Brain pericyte (primary cell): Measurements from ENCODE around the gene PTPRN2.

ENCODE experiments used
- DNase-seq: peaks from one replicate; pipeline ENCODE4 v3.0.0-alpha.2; 2012; ENCODE audit warnings: low read depth, low spot score

PTPRN2 gene

GRCh38 chr7:157683747-157684156, 903.9 kb downstream of the PTPRN2 start:
- no peak for DNase-seq

GRCh38 chr7:157682946-157683746, 904.5 kb downstream of the PTPRN2 start:
- DNase-seq: no peak

GRCh38 chr7:157682064-157682945, 905.3 kb downstream of the PTPRN2 start:
- DNase-seq: no peak

- DNase-seq: no peak
Observed at GRCh38 chr7:157679607-157680006, 908.0 kb downstream of the PTPRN2 start.

DNA sequence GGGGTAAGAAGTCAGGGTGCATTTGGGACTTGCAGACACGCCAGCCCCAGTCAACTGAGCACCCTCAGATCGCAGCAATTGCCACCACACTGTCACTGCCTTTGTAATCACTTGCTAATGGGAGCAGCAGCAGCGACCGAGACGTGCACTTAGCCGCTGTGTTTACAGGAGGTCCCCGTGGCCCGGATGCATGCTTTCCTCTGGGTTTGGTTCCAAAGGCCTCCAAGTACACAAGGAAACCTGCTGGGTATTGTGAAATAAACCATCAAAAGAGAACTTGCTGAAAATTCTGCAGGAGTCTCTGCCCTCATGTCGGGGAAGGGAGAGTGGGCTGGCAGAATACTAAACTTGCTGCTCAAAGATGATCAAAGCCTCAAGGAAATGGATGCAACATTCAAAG, 909.1 kb downstream of the PTPRN2 start:
- DNase-seq: no peak

- no peak for DNase-seq
Observed at GRCh38 chr7:157676456-157677255, 911.0 kb downstream of the PTPRN2 start.

- no peak for DNase-seq
Observed at GRCh38 chr7:157676001-157676400, 911.6 kb downstream of the PTPRN2 start.

DNA sequence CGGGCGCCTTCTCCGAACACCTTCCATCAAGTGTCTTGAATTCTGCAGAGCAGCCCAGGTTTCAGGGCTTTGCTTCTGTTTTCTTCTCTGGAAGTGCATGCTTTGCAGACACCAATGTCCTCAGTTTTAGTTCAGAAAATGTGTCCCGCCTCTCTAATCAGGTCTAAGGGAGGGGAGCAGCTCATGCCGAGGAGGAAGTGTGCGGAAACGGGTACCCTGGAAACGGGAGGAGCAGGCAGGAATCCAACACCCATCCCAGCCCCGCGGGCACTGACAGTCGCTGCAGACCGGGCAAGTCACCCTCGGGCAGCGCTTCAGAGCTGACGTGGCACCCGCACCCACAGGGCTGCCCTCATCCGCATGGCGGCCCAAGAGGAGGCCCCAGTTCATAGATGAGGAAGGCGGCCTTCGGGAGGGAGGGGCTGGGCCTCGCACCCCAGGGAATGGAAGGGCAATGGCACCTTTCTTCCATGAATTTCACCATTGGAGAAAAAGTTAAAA, 912.1 kb downstream of the PTPRN2 start:
- no peak for DNase-seq

- no peak for DNase-seq
Observed at GRCh38 chr7:157674715-157675426, 912.8 kb downstream of the PTPRN2 start.

DNA sequence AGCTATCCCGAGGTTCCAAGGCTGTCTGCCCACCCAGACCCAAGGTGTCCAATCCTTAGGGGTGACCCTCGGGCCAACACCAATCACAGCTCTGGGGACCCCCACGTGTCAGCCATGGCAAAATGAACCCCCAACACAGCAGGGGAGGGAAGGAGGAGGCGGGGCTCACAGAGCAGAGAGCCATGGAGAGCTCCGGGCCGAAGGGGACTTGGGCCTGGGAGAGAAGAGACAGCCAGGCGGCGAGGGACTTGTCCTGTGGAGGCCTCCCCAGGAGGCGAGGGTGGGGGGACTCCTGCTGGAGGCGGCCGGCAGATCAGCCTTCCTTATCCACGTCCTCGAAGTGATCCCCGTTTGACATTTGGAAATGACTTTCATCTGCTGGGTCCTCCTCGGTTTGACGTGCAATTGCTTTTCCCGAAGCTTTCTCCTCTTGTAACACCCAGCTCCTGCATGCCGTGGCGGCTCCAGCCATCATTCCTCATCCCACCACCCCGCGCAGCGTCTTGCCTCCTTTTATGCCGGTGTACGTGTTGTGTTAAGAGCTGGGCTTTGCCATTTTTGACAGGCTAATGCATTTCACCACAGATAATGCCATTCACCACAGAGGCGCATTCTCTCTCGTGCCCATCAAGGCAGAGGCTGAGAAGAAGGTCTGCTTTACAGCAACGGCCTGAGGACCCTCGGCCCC, 913.5 kb downstream of the PTPRN2 start:
- no peak for DNase-seq

DNA sequence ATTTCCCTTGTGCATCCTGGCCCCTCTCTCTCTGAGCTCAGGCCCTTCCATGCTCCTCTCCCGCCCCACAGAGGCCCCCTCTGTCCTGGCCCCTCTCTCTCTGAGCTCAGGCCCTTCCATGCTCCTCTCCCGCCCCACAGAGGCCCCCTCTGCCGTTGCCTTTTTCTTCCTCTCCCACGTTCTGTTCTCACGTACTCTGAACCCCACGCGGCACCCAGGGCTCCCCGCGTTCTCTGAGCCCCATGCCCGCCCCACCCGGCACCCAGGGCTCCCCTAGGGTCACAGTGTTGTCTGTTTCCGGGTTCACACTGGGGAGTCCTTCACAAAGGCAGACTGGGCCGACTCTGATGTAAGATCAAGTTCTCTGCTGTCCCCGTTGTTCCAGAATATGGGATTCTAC, 914.0 kb downstream of the PTPRN2 start:
- DNase-seq: no peak

- DNase-seq: no peak
Observed at GRCh38 chr7:157671358-157672255, 916.0 kb downstream of the PTPRN2 start.

DNA sequence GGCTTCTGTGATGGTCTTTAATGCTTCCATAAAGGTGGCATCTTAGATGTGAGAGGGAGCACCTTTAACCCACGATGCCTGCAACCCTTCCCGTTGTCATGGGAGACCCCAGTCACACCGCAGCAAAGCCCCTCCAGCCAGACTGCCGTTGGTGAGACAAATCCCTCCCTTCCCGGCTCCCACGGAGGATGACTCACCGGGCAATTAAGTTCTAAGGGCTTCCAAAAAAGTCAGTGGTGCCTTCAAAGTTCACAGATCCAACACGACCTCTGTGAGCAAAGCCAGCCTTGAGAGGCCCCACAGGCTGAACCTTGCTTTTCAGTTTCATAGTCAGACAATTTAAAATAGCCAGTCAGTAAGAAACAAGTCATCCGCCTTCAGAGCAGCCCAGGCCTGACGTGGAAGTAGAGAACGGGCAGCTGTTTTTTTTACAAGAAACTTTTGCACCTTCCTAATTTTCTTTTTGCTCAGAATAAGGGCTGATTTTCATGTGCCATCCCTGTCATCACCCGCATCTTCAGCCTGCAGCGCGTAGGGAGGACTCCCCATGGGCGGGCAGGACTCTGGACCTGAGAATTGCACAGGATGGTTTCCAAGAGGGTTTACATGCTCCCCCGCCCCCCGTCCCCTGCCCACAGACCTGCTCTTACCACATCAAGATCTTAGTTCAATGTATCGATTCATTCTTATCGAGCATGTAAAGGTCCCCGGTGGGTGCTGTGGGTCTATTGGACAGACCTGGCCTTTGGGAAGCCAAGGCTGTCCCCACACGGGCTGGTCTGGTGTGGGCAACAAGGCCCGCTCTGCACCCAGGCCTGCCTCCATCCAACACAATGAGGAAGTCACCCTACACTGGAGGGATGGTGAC, 916.9 kb downstream of the PTPRN2 start:
- no peak for DNase-seq

- no peak for DNase-seq
Observed at GRCh38 chr7:157669768-157670351, 917.8 kb downstream of the PTPRN2 start.

DNA sequence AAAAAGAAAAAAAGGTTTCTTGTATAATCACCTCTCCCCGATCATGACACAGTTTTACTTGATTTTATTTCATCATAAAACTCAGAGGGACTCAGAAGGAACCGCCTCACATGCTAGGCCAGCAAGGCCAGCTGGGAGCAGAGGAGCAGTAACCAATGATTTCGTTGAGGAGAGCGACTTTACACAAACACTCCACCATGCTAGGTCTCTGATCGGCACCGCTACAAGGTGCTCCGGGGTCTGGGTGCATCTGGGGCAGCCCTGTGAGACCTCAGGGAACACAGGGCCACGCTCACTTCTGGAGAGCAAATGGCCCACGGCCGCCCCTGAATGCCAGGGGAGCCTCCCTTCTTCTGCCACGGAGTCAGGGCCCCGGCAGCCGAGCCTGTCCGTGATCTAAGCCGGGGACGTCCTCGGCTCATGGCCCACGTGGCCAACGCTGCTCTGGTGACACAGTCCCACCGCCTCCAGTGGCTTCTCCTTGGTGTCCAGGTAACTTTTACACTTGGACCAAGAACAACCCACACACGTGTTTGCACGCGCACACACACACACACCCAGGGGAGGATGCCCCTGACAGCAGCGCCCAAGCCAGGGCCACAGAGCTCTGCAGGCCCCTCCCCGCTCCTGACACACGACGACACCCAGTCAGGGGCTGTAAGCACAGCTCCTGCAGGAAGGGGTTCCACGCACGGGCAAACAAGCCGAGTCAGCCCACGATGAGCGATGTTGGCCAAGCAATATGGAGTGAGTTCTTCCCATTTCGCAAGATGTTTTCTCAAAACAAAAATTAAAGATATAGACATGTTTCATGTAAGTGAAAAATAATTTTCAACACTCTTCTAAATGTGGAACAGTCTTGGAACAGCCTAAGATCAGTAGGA, 918.5 kb downstream of the PTPRN2 start:
- DNase-seq: no peak

- DNase-seq: no peak
Observed at GRCh38 chr7:157668221-157668883, 919.3 kb downstream of the PTPRN2 start.

DNA sequence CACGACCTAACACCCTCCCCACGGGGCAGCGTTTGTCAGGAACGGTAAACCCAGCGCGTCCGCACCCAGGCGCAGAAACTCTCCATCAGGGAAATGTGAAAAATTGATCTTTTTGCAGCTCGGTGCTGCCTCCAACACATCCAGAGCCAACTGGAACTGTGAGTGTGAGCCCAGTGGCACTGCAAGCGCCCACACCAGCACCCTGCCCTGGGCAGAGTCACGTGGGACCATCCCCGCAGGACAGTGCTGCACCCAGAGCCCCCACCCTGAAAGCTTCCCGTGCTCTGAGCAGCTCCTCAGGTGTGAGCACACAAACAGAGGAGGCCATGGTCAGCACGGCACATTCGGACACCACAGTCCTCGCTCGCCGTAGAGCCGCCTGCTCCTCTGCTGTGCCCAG, 919.9 kb downstream of the PTPRN2 start:
- DNase-seq: no peak
